SHP77 treated with DMSO at 0.1 percent for 48 hours (cell line): ENCODE results near the gene AKAP6.

Experiments
- DNase-seq: peaks from one replicate; lab custom pipeline; 2025; lab: John Stamatoyannopoulos, UW

The AKAP6 gene

GRCh38 chr14:32677129-32677780 lies 348.2 kb downstream of the AKAP6 start:
- no peak for DNase-seq

- no peak for DNase-seq
Observed at GRCh38 chr14:32678088-32678487, 349.0 kb downstream of the AKAP6 start.

GRCh38 chr14:32679927-32680612 lies 351.0 kb downstream of the AKAP6 start:
- no peak for DNase-seq

- DNase-seq, result no peak
Observed at GRCh38 chr14:32681598-32681997, 352.5 kb downstream of the AKAP6 start.

GRCh38 chr14:32682214-32682613 lies 353.1 kb downstream of the AKAP6 start:
- no peak for DNase-seq

- DNase-seq, result no peak
Observed at GRCh38 chr14:32683679-32684078, 354.6 kb downstream of the AKAP6 start.

- no peak for DNase-seq
Observed at GRCh38 chr14:32688941-32689340, 359.8 kb downstream of the AKAP6 start.

GRCh38 chr14:32692441-32692840 lies 363.3 kb downstream of the AKAP6 start:
- DNase-seq, result no peak

GRCh38 chr14:32693114-32693513 lies 364.0 kb downstream of the AKAP6 start:
- DNase-seq, result no peak

GRCh38 chr14:32694795-32695449 lies 365.8 kb downstream of the AKAP6 start:
- DNase-seq, result no peak

- no peak for DNase-seq
Observed at GRCh38 chr14:32696325-32697091, 367.4 kb downstream of the AKAP6 start.

- DNase-seq, result no peak
Observed at GRCh38 chr14:32697114-32697513, 368.0 kb downstream of the AKAP6 start.

- no peak for DNase-seq
Observed at GRCh38 chr14:32697704-32698103, 368.6 kb downstream of the AKAP6 start.

GRCh38 chr14:32698831-32699230 lies 369.7 kb downstream of the AKAP6 start:
- no peak for DNase-seq

- DNase-seq, result no peak
Observed at GRCh38 chr14:32701475-32701874, 372.4 kb downstream of the AKAP6 start.

GRCh38 chr14:32702088-32702487 lies 373.0 kb downstream of the AKAP6 start:
- DNase-seq, result no peak

GRCh38 chr14:32702562-32702961 lies 373.5 kb downstream of the AKAP6 start:
- no peak for DNase-seq

- no peak for DNase-seq
Observed at GRCh38 chr14:32703183-32703621, 374.1 kb downstream of the AKAP6 start.

- no peak for DNase-seq
Observed at GRCh38 chr14:32706721-32707519, 377.8 kb downstream of the AKAP6 start.

- DNase-seq, result no peak
Observed at GRCh38 chr14:32707742-32708500, 378.8 kb downstream of the AKAP6 start.

GRCh38 chr14:32709027-32709426 lies 379.9 kb downstream of the AKAP6 start:
- no peak for DNase-seq
